ENCODE results near the gene SUMF1.
A peak's percentile ranks its signal among the peaks of the same experiment; 100 is the strongest.

- TF ChIP-seq ZC3H4 (CRISPR knock-in tag; IDR thresholded peaks at IDR 0.05; ENCODE audit: borderline replicate concordance), result no peak
- TF ChIP-seq CTCF (CRISPR knock-in tag; IDR thresholded peaks at IDR 0.05), result no peak
- no peak for TF ChIP-seq TEAD2 (CRISPR knock-in tag; IDR thresholded peaks at IDR 0.05)
- TF ChIP-seq POLR2AphosphoS2 (IDR thresholded peaks at IDR 0.05; ENCODE audit: low read depth, low read length), result no peak
- TF ChIP-seq DDIT3 (CRISPR knock-in tag; IDR thresholded peaks at IDR 0.05), result no peak
- no peak for TF ChIP-seq KAT2B (IDR thresholded peaks at IDR 0.05; ENCODE audit: borderline replicate concordance, low read depth, low read length)
- no peak for TF ChIP-seq ZFAT (CRISPR knock-in tag; conservative IDR thresholded peaks at IDR 0.05)
- no peak for TF ChIP-seq FOXA1 (IDR thresholded peaks at IDR 0.05)
- TF ChIP-seq FOXA1 (CRISPR knock-in tag; IDR thresholded peaks at IDR 0.05), result 0 out of 2 replicates have a peak, but pooled peaks have one; percentile 42
- TF ChIP-seq RAD21 (CRISPR knock-in tag; IDR thresholded peaks at IDR 0.05), result no peak
- TF ChIP-seq PBX3 (CRISPR knock-in tag; IDR thresholded peaks at IDR 0.05; ENCODE audit: borderline replicate concordance), result no peak
- no peak for TF ChIP-seq SMC3 (IDR thresholded peaks at IDR 0.05; ENCODE audit: low read length)
- TF ChIP-seq EZH2 (conservative IDR thresholded peaks at IDR 0.05; ENCODE audit: low read depth, low read length), result no peak
- TF ChIP-seq FOXM1 (CRISPR knock-in tag; IDR thresholded peaks at IDR 0.05), result no peak
- TF ChIP-seq TBP (CRISPR knock-in tag; IDR thresholded peaks at IDR 0.05), result no peak
Observed at GRCh38 chr3:4313606-4314293, 153.3 kb downstream of the SUMF1 start.
